Measurements from ENCODE around the gene GPR119.
A peak's percentile ranks its signal among the peaks of the same experiment; 100 is the strongest.
"Not testable (repeated sequence)": the region's sequence is repeated elsewhere in the genome, so short reads cannot be mapped to it uniquely, and the experiment has no call there.

Gene GPR119

GRCh38 chrX:130339408-130340222 lies 45.9 kb downstream of the GPR119 start, which contains the start of gene SLC25A14:
Gene SLC25A14 (plus strand): TSS chrX:130339919. CDS start chrX:130340279, 360 bp downstream.
- peak; percentile 45 to 53 for DNase-seq (ENCODE audit: low read depth in 2 of 2)

GRCh38 chrX:130338869-130339268 lies 46.6 kb downstream of the GPR119 start:
- not testable (repeated sequence) for DNase-seq (ENCODE audit: low read depth in 2 of 2)

- no peak for DNase-seq (ENCODE audit: low read depth in 2 of 2)
Measured at GRCh38 chrX:130336531-130336930, 48.9 kb downstream of the GPR119 start.

All from stimulated activated CD8-positive, alpha-beta memory T cell treated with anti-CD3 and anti-CD28 coated beads, Interleukin-7, amount 100 ng/mL, for 1 hour (primary cell).